ENCODE data around the gene CXCL6.

The CXCL6 gene

DNA sequence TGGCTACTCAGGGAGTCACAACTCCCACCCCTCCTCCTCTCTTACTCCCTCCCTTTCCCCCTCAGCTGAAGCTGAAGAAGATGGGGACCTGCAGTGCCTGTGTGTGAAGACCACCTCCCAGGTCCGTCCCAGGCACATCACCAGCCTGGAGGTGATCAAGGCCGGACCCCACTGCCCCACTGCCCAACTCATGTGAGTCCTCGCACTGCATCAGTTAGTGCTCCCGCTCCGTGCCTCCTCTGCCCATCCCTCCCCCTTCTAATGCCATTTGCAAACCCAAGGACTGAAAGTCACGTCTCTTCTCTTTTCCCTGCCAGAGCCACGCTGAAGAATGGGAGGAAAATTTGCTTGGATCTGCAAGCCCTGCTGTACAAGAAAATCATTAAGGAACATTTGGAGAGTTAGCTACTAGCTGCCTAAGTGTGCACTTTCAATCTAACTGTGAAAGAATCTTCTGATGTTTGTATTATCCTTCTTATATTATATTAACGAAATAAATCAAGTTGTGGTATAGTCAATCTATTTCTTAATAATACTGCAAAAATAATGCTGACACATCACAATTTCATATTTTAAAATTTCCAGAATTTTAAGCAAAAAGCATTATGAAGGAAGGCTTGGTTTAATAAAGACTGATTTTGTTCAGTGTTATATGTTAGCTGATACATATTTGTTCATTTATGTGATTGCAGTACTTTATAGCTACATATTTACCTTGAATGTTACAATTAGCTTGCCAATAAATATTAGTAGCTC, 17.4 kb downstream of the CXCL6 start:
- no peak for DNase-seq (ENCODE audit: low read depth)
- TF ChIP-seq, protein P1, sequence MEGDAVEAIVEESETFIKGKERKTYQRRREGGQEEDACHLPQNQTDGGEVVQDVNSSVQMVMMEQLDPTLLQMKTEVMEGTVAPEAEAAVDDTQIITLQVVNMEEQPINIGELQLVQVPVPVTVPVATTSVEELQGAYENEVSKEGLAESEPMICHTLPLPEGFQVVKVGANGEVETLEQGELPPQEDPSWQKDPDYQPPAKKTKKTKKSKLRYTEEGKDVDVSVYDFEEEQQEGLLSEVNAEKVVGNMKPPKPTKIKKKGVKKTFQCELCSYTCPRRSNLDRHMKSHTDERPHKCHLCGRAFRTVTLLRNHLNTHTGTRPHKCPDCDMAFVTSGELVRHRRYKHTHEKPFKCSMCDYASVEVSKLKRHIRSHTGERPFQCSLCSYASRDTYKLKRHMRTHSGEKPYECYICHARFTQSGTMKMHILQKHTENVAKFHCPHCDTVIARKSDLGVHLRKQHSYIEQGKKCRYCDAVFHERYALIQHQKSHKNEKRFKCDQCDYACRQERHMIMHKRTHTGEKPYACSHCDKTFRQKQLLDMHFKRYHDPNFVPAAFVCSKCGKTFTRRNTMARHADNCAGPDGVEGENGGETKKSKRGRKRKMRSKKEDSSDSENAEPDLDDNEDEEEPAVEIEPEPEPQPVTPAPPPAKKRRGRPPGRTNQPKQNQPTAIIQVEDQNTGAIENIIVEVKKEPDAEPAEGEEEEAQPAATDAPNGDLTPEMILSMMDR (conservative IDR thresholded peaks at IDR 0.05; ENCODE audit: control insufficient read depth, insufficient read depth, low read depth, low read length): no peak
- no peak overlapping the region for H3K4me3 ChIP-seq (ENCODE audit: control insufficient read depth, low read depth, low read length)

DNA sequence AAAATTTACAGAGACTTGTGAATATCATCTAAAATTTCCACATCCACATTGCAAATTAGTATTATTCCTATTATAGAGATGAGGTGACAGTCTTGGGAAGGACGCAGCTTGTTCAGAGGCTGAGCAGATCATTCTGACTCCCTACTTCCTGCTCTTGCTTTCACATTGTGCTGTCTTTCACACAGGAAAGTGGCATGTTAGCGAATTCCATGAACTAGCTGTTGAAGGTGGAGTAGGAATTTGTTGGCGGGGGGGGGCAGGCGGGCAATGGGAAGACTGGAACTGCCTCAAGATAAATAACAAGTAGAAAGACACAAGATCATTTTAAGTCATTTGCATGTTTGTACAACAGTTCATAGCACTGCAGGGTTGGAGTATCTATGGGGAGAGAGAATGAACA, 18.9 kb downstream of the CXCL6 start:
- TF ChIP-seq, protein P1 (conservative IDR thresholded peaks at IDR 0.05; ENCODE audit: control insufficient read depth, insufficient read depth, low read depth, low read length): no peak
- H3K4me3 ChIP-seq (ENCODE audit: control insufficient read depth, low read depth, low read length): no peak overlapping the region
- DNase-seq (ENCODE audit: low read depth): no peak

DNA sequence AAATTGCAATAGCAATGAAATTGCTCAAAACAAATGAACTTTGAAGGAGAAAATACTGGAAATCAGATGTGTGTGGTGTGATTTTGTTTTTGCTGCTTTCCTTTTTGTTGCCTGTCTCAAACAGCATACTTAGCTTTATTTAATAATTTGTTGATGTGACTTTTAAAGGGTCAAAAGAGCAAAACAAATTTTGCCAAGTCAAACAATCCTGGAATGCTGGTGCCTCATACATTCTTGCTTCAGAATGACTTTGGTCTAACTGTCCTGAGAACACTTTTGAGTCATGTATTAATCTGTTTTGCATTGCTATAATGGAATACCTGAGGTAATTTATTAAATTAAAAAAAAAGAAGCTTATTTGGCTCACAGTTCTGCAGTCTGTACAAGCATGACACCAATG, 20.0 kb downstream of the CXCL6 start:
- no peak overlapping the region for H3K4me3 ChIP-seq (ENCODE audit: control insufficient read depth, low read depth, low read length)
- TF ChIP-seq, protein P1 (conservative IDR thresholded peaks at IDR 0.05; ENCODE audit: control insufficient read depth, insufficient read depth, low read depth, low read length): no peak
- DNase-seq (ENCODE audit: low read depth): peak; percentile 90

DNA sequence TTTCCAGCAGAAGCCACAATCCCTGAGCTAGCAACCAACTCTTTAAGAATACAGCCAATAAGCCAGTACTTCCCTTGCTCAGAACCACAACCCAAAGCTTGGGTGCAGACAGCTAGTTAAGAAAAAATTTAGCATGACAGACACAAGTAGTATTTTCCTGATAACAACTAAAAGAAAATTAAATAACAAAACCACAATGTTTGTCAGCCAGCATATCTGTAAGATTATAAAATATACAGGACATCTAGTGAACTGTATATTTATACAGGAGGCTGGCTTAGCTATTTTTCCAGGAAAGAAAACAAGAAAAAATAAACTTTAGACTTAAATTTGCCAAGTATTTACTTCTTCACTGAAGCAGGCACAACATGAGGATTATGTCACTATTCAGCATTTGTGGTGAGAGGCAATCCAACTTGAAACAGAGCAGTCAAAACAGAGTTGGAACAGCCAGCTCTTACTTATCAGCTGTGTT, 23.2 kb downstream of the CXCL6 start:
- TF ChIP-seq, protein P1 (conservative IDR thresholded peaks at IDR 0.05; ENCODE audit: control insufficient read depth, insufficient read depth, low read depth, low read length): no peak
- H3K4me3 ChIP-seq (ENCODE audit: control insufficient read depth, low read depth, low read length): no peak overlapping the region
- no peak for DNase-seq (ENCODE audit: low read depth)

DNA sequence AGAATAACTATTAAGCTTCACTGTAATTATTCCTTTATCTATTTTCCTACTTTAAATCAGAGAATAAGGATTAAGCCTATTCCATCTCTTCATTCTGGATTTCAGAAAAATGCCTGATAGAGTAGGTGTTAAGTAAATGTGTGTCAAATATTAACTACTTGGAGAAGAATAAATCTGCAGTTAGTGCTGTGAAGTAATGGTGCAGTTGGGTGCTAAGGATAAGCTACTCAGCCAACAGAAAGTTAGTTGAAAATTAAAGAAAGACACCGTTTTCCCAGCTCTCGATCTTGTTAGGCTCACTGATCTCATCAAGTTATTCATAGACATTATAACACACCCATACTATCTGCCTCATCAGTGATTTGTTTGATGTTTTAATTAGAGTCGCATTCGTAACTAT, 23.7 kb downstream of the CXCL6 start:
- TF ChIP-seq, protein P1 (conservative IDR thresholded peaks at IDR 0.05; ENCODE audit: control insufficient read depth, insufficient read depth, low read depth, low read length): no peak
- no peak overlapping the region for H3K4me3 ChIP-seq (ENCODE audit: control insufficient read depth, low read depth, low read length)
- no peak for DNase-seq (ENCODE audit: low read depth)

DNA sequence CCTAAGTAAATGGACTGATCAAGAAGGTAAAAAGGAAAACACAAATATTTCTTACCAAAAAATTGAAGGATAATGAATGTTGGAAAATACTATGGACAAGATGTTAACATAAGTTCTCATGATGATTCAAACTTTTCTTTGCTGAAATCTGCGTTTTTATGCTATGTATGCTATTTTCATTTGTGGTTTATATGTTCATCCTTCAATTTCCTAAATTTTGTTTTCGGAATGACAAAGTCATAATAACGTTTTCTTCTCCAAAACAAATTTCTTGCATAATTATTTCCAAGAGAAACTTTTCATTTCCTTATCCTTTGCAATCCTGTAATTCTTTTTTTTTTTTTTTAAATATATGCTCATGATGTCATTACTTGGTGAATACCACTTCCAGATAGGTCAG, 24.4 kb downstream of the CXCL6 start:
- TF ChIP-seq, protein P1 (conservative IDR thresholded peaks at IDR 0.05; ENCODE audit: control insufficient read depth, insufficient read depth, low read depth, low read length): no peak
- H3K4me3 ChIP-seq (ENCODE audit: control insufficient read depth, low read depth, low read length): no peak overlapping the region
- DNase-seq (ENCODE audit: low read depth): no peak

All from fibroblast of mammary gland (primary cell).